ENCODE measurements around the gene WDR31.

DNA sequence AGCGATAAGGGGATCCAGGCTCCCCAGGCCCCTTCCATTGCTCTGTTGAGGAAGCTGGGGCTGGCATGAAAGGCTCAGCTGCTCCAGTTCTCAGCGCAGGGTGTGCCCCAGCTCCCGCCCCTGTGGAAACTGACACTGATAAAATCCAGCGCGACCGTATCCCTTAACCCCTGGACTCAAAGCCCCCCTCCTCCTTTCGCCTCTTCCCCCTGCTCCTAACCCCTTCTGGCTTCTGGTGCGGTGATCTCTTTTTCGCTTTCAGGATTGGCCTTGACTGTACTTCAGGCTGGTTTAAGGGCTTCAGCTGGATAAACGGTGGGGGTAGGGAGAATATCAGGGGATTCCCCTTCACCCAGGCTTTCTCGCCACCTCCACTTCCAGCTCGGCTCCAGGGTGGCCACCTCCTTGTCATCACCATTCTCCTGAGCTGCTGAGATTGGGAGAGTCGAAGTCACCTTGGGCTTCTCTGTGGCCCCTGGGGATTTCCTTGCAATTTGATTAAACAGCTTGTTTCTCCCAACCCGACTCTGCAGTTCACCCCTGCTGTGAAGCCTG lies 10.1 kb upstream of the WDR31 start:
- TF ChIP-seq, protein P1, sequence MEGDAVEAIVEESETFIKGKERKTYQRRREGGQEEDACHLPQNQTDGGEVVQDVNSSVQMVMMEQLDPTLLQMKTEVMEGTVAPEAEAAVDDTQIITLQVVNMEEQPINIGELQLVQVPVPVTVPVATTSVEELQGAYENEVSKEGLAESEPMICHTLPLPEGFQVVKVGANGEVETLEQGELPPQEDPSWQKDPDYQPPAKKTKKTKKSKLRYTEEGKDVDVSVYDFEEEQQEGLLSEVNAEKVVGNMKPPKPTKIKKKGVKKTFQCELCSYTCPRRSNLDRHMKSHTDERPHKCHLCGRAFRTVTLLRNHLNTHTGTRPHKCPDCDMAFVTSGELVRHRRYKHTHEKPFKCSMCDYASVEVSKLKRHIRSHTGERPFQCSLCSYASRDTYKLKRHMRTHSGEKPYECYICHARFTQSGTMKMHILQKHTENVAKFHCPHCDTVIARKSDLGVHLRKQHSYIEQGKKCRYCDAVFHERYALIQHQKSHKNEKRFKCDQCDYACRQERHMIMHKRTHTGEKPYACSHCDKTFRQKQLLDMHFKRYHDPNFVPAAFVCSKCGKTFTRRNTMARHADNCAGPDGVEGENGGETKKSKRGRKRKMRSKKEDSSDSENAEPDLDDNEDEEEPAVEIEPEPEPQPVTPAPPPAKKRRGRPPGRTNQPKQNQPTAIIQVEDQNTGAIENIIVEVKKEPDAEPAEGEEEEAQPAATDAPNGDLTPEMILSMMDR (IDR thresholded peaks at IDR 0.05) = no peak
- TF ChIP-seq POLR2A (IDR thresholded peaks at IDR 0.05) = no peak
